H9 (cell line): ENCODE measurements around the gene NPLOC4. TPM values are rescaled to one million over a fixed set of nuclear protein-coding genes. Genes with fewer than 3 reads are reported as not detected.

Experiments
- DNase-seq: peaks from one replicate; pipeline ENCODE4 v3.0.0-alpha.2; 2017
- H2AFZ ChIP-seq: one replicate; pipeline ENCODE4 v1.6.1; 2013; ENCODE audit warnings: mild to moderate bottlenecking, low read length, control low read depth, moderate library complexity
- H2AK5ac ChIP-seq: 2 replicates; pipeline ENCODE4 v1.6.1; 2013; ENCODE audit warnings: low read length, control low read depth, mixed read lengths; ENCODE audit not compliant: insufficient read length
- H2BK120ac ChIP-seq: one replicate; pipeline ENCODE4 v1.6.1; 2013; ENCODE audit warnings: low read depth, mild to moderate bottlenecking, low read length, control low read depth, inconsistent platforms; ENCODE audit not compliant: poor library complexity, severe bottlenecking
- H2BK12ac ChIP-seq: 2 replicates; pipeline ENCODE4 v1.6.1; 2013; ENCODE audit warnings: low read length, control low read depth, mixed read lengths, low read depth; ENCODE audit not compliant: insufficient read length
- H2BK15ac ChIP-seq: 2 replicates; pipeline ENCODE4 v1.6.1; 2013; ENCODE audit warnings: low read depth, low read length, control low read depth
- H2BK20ac ChIP-seq: one replicate; pipeline ENCODE4 v1.6.1; 2013; ENCODE audit warnings: low read depth, mild to moderate bottlenecking, low read length, control low read depth, inconsistent platforms; ENCODE audit not compliant: poor library complexity, severe bottlenecking
- H2BK5ac ChIP-seq: 2 replicates; pipeline ENCODE4 v1.6.1; 2013; ENCODE audit warnings: low read length, control low read depth, mixed read lengths; ENCODE audit not compliant: insufficient read length
- H3K14ac ChIP-seq: 2 replicates; pipeline ENCODE4 v1.6.1; 2013; ENCODE audit warnings: low read length, control low read depth; ENCODE audit not compliant: insufficient read depth
- H3K18ac ChIP-seq: 2 replicates; pipeline ENCODE4 v1.6.1; 2013; ENCODE audit warnings: low read depth, mild to moderate bottlenecking, mixed read lengths, low read length, control low read depth; ENCODE audit not compliant: insufficient read length
- H3K23ac ChIP-seq: 2 replicates; pipeline ENCODE4 v1.6.1; 2013; ENCODE audit warnings: low read length, control low read depth, mixed read lengths, low read depth; ENCODE audit not compliant: insufficient read length
- H3K23me2 ChIP-seq: 2 replicates; pipeline ENCODE4 v1.6.1; 2013; ENCODE audit warnings: low read depth, mild to moderate bottlenecking, mixed read lengths, low read length, control low read depth; ENCODE audit not compliant: insufficient read length, poor library complexity, severe bottlenecking
- H3K27ac ChIP-seq: 2 replicates; pipeline ENCODE4 v1.5.1; 2013; ENCODE audit warnings: low read length, control low read depth, mixed read lengths, low read depth; ENCODE audit not compliant: insufficient read length
- H3K27me3 ChIP-seq: 2 replicates; pipeline ENCODE4 v1.6.1; 2013; ENCODE audit warnings: low read length, control low read depth, inconsistent platforms; ENCODE audit not compliant: insufficient read depth
- H3K4ac ChIP-seq: 2 replicates; pipeline ENCODE4 v1.6.1; 2013; ENCODE audit warnings: low read depth, mild to moderate bottlenecking, control low read depth, inconsistent platforms, low read length, moderate library complexity
- H3K4me1 ChIP-seq: 2 replicates; pipeline ENCODE4 v1.6.1; 2013; ENCODE audit warnings: low read length, control low read depth, inconsistent platforms; ENCODE audit not compliant: insufficient read depth
- H3K4me2 ChIP-seq: 2 replicates; pipeline ENCODE4 v1.6.1; 2013; ENCODE audit warnings: low read length, control low read depth, mixed read lengths; ENCODE audit not compliant: insufficient read length, insufficient read depth
- H3K56ac ChIP-seq: 2 replicates; pipeline ENCODE4 v1.6.1; 2013; ENCODE audit warnings: low read depth, mild to moderate bottlenecking, mixed read lengths, low read length, control low read depth; ENCODE audit not compliant: insufficient read length
- H3K79me1 ChIP-seq: 2 replicates; pipeline ENCODE4 v1.6.1; 2013; ENCODE audit warnings: low read depth, mild to moderate bottlenecking, moderate library complexity, low read length, control low read depth, inconsistent platforms; ENCODE audit not compliant: insufficient read depth, poor library complexity, severe bottlenecking
- H3K79me2 ChIP-seq: 2 replicates; pipeline ENCODE4 v1.6.1; 2013; ENCODE audit warnings: low read length, control low read depth, inconsistent platforms; ENCODE audit not compliant: insufficient read depth
- H3K9ac ChIP-seq: 2 replicates; pipeline ENCODE4 v1.6.1; 2013; ENCODE audit warnings: low read length, control low read depth, mixed read lengths; ENCODE audit not compliant: insufficient read length; ENCODE audit errors: extremely low read depth
- H3K9me3 ChIP-seq: one replicate; pipeline ENCODE4 v1.6.1; 2013; ENCODE audit warnings: low read depth, low read length, inconsistent platforms; ENCODE audit not compliant: control insufficient read depth
- H3T11ph ChIP-seq: one replicate; pipeline ENCODE4 v1.6.1; 2013; ENCODE audit warnings: mild to moderate bottlenecking, low read length, control low read depth, inconsistent platforms
- H4K20me1 ChIP-seq: one replicate; pipeline ENCODE4 v1.6.1; 2013; ENCODE audit not compliant: control insufficient read depth, insufficient read length, insufficient read depth
- H4K5ac ChIP-seq: 2 replicates; pipeline ENCODE4 v1.6.1; 2013; ENCODE audit warnings: low read depth, mild to moderate bottlenecking, mixed read lengths, low read length, control low read depth; ENCODE audit not compliant: insufficient read length
- H4K8ac ChIP-seq: replicated peaks from 2 replicates; pipeline ENCODE4 v1.6.1; 2013; ENCODE audit warnings: low read length, control low read depth, mixed read lengths, low read depth; ENCODE audit not compliant: insufficient read length
- H4K91ac ChIP-seq: 2 replicates; pipeline ENCODE4 v1.6.1; 2013; ENCODE audit warnings: low read depth, mild to moderate bottlenecking, moderate library complexity, mixed read lengths, low read length, control low read depth; ENCODE audit not compliant: insufficient read length
- H3K27ac Mint-ChIP-seq, 3 experiments: 2 replicates in 2 of 3; 3 replicates in 1 of 3; pipeline ENCODE4 v1.8.0; 2020 to 2021; ENCODE audit warnings: mixed read lengths in 3 of 3, mild to moderate bottlenecking in 1 of 3, moderate library complexity in 1 of 3
- H3K27me3 Mint-ChIP-seq: 2 replicates; pipeline ENCODE4 v1.8.0; 2021; ENCODE audit warnings: low read depth, mild to moderate bottlenecking, moderate library complexity, mixed read lengths
- H3K36me3 Mint-ChIP-seq, 3 experiments: 2 replicates in 2 of 3; 3 replicates in 1 of 3; pipeline ENCODE4 v1.8.0; 2020 to 2021; ENCODE audit warnings: low read depth in 3 of 3, mixed read lengths in 3 of 3; ENCODE audit not compliant: insufficient read depth in 1 of 3
- H3K4me1 Mint-ChIP-seq, 2 experiments: 2 replicates each; pipeline ENCODE4 v1.8.0; 2020; ENCODE audit warnings: mixed read lengths in 2 of 2
- H3K4me3 Mint-ChIP-seq, 2 experiments: 2 replicates in 1 of 2; 3 replicates in 1 of 2; pipeline ENCODE4 v1.8.0; 2020 to 2021; ENCODE audit warnings: mild to moderate bottlenecking in 2 of 2, mixed read lengths in 2 of 2, moderate library complexity in 1 of 2
- H3K9me3 Mint-ChIP-seq, 2 experiments: 2 replicates in 1 of 2; 3 replicates in 1 of 2; pipeline ENCODE4 v1.8.0; 2020; ENCODE audit warnings: mild to moderate bottlenecking in 2 of 2, mixed read lengths in 2 of 2, moderate library complexity in 1 of 2
- WGBS: extraction: QIAGEN DNeasy Blood & Tissue Kit; methylation state at CpG from one replicate; pipeline ENCODE4 v1.1.7; 2013; ENCODE audit warnings: missing lambda C conversion rate, low lambda C conversion rate, mixed read lengths; ENCODE audit not compliant: insufficient read length; ENCODE audit errors: extremely low coverage; 5-methylcytosine and 5-hydroxymethylcytosine counted together
- total RNA-seq: library from RNA; stranded (reverse); gene quantifications from 2 replicates; pipeline ENCODE4 v1.2.1, GENCODE V29; 2021
- TF ChIP-seq, protein P1 (sequence below): fragments of 200-600 bp; sonication (generic); conservative IDR thresholded peaks from 3 replicates; pipeline ENCODE4 v1.8.0; 2021; ENCODE audit warnings: antibody characterized with exemption, mild to moderate bottlenecking

Gene NPLOC4
- total RNA-seq, 1 experiment from 2014 or later, result 103 TPM

DNA sequence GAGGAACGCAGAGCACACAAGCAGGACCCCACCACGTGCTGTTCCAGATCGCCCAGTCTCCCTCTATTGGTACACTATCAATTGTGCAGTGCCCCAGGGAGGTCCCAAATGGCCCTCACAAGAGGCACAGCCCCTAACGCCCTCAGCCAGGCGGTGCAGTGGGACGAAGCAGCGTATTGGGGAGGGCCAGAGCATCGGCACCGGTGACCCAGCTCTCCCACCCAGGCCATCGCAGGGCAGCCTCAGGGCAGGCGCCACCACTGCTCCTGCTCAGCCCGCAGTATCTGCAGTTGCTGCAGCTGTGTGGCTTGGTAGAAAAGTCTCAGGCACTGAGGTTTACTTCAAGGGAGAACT lies 78.8 kb downstream of the NPLOC4 start:
- Histone ChIP-seq H3K4me2 (no peak overlapping the region), H4K8ac (no peak overlapping the region), H3K9ac (no peak overlapping the region), H3K23ac (no peak overlapping the region), H4K91ac (no peak overlapping the region), H3K4me1 (no peaks in the 10 kb centered on the region; the same call in 1 of the 2 replicates), H2BK20ac (no peak overlapping the region), H2BK5ac (no peak overlapping the region), H3K4ac (no peak overlapping the region), H4K5ac (no peak overlapping the region), H3K79me2 (no peaks in the 10 kb centered on the region), H2BK120ac (no peak overlapping the region), H3K23me2 (peaks cover 3% of the 10 kb centered on the region), H3K27ac (no peak overlapping the region), H2AK5ac (no peak overlapping the region), H4K20me1 (no peaks in the 10 kb centered on the region), H2AFZ (no peak overlapping the region), H2BK12ac (no peak overlapping the region), H3T11ph (no peak overlapping the region), H2BK15ac (no peak overlapping the region), H3K14ac (no peak overlapping the region), H3K18ac (no peak overlapping the region), H3K27me3 (no peaks in the 10 kb centered on the region), H3K9me3 (no peaks in the 10 kb centered on the region), H3K79me1 (no peaks in the 10 kb centered on the region), H3K56ac (no peak overlapping the region)
- peak overlapping the region in 1 of 3 experiments; percentile 70; a peak in 1 of 7 replicates for H3K27ac Mint-ChIP-seq
- no CpG with 5 or more reads among the region's 12 CpGs for WGBS
- DNase-seq, result no peak
- peaks cover 10% of the 10 kb centered on the region in 2 experiments for H3K4me1 Mint-ChIP-seq
- H3K9me3 Mint-ChIP-seq, result no peaks in the 10 kb centered on the region
- H3K4me3 Mint-ChIP-seq, result no peak overlapping the region
- H3K36me3 Mint-ChIP-seq, result peaks cover 6 to 57% (median 51%) of the 10 kb centered on the region in 3 experiments; a peak in 6 of 7 replicates
- TF ChIP-seq, protein P1, sequence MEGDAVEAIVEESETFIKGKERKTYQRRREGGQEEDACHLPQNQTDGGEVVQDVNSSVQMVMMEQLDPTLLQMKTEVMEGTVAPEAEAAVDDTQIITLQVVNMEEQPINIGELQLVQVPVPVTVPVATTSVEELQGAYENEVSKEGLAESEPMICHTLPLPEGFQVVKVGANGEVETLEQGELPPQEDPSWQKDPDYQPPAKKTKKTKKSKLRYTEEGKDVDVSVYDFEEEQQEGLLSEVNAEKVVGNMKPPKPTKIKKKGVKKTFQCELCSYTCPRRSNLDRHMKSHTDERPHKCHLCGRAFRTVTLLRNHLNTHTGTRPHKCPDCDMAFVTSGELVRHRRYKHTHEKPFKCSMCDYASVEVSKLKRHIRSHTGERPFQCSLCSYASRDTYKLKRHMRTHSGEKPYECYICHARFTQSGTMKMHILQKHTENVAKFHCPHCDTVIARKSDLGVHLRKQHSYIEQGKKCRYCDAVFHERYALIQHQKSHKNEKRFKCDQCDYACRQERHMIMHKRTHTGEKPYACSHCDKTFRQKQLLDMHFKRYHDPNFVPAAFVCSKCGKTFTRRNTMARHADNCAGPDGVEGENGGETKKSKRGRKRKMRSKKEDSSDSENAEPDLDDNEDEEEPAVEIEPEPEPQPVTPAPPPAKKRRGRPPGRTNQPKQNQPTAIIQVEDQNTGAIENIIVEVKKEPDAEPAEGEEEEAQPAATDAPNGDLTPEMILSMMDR, result no peak
- no peaks in the 10 kb centered on the region for H3K27me3 Mint-ChIP-seq
